ENCODE measurements around the gene YDJC.

DNA sequence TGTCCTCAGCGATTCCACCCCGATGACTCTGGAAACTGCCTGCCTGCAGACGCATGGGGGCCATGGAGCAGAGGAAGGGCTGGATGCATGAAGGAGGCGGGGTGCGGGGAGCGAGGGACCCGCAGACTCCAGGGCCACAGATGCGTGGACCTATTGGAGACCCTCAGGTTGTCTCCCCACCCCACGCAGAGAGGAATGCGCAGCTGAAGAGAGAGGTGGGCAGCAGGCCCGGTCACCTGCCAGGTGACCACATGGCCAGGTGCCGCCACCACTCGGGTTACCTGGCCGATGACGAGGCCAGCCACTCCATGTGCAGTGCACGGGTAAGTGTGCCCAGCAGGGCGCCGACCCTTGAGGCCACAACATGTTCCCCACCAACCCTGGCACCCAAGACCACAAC, 3.1 kb upstream of the YDJC start:
- TF ChIP-seq, protein P1, sequence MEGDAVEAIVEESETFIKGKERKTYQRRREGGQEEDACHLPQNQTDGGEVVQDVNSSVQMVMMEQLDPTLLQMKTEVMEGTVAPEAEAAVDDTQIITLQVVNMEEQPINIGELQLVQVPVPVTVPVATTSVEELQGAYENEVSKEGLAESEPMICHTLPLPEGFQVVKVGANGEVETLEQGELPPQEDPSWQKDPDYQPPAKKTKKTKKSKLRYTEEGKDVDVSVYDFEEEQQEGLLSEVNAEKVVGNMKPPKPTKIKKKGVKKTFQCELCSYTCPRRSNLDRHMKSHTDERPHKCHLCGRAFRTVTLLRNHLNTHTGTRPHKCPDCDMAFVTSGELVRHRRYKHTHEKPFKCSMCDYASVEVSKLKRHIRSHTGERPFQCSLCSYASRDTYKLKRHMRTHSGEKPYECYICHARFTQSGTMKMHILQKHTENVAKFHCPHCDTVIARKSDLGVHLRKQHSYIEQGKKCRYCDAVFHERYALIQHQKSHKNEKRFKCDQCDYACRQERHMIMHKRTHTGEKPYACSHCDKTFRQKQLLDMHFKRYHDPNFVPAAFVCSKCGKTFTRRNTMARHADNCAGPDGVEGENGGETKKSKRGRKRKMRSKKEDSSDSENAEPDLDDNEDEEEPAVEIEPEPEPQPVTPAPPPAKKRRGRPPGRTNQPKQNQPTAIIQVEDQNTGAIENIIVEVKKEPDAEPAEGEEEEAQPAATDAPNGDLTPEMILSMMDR (conservative IDR thresholded peaks at IDR 0.05 in 1 of 2, IDR thresholded peaks at IDR 0.05 in 1 of 2; ENCODE audit: low read depth in 1 of 2, low read length in 2 of 2), result no peak
- no peak for TF ChIP-seq EZH2 (IDR thresholded peaks at IDR 0.05; ENCODE audit: low read length, missing control alignments)

Measured in fibroblast of lung (primary cell).